GM21576 (cell line): ENCODE results near the gene SCAP.

Experiments used
- ATAC-seq: cut with Tn5 transposase; IDR thresholded peaks from one replicate; pipeline ENCODE4 v1.9.1; 2021; ENCODE audit warnings: mild to moderate bottlenecking, moderate library complexity; ENCODE audit not compliant: unreplicated experiment

The SCAP gene

GRCh38 chr3:47433796-47434195 is 41.9 kb downstream of the SCAP start:
- ATAC-seq = no peak

GRCh38 chr3:47432673-47433072 is 43.1 kb downstream of the SCAP start:
- no peak for ATAC-seq

GRCh38 chr3:47431225-47431624 is 44.5 kb downstream of the SCAP start:
- ATAC-seq = no peak

GRCh38 chr3:47430606-47431005 is 45.1 kb downstream of the SCAP start:
- ATAC-seq = no peak

GRCh38 chr3:47429476-47430270 is 46.1 kb downstream of the SCAP start:
- no peak for ATAC-seq

GRCh38 chr3:47428662-47429061 is 47.1 kb downstream of the SCAP start:
- ATAC-seq = no peak

GRCh38 chr3:47427866-47428265 is 47.9 kb downstream of the SCAP start:
- ATAC-seq = no peak

GRCh38 chr3:47425959-47426358 is 49.8 kb downstream of the SCAP start:
- ATAC-seq = no peak

- no peak for ATAC-seq
Measured at GRCh38 chr3:47425383-47425778, 50.4 kb downstream of the SCAP start.

GRCh38 chr3:47424434-47425382 is 51.0 kb downstream of the SCAP start:
- ATAC-seq = no peak

- ATAC-seq = no peak
Measured at GRCh38 chr3:47423548-47424145, 52.1 kb downstream of the SCAP start.

GRCh38 chr3:47422743-47423142 is 53.0 kb downstream of the SCAP start:
- ATAC-seq = no peak

- ATAC-seq = no peak
Measured at GRCh38 chr3:47421741-47422649, 53.7 kb downstream of the SCAP start.

- ATAC-seq = peak; percentile 63
Measured at GRCh38 chr3:47420511-47421484, 54.9 kb downstream of the SCAP start.

- no peak for ATAC-seq
Measured at GRCh38 chr3:47420044-47420430, 55.7 kb downstream of the SCAP start.

GRCh38 chr3:47419083-47420043 is 56.4 kb downstream of the SCAP start:
- no peak for ATAC-seq

GRCh38 chr3:47418167-47419082 is 57.3 kb downstream of the SCAP start:
- no peak for ATAC-seq
